SK-N-SH treated with all-trans-retinoic acid at 6 μM for 48 hours (cell line): ENCODE data around the gene RBM4.

Experiments used
- ATAC-seq: fragments of 200-7000 bp; cut with Tn5 transposase; 3 replicates; pipeline ENCODE4 v1.9.1; 2020; ENCODE audit warnings: mild to moderate bottlenecking, moderate library complexity
- ARNTL ChIP-seq: fragments of 450-650 bp; formaldehyde crosslinking; IDR thresholded peaks from 2 replicates; pipeline ENCODE4 v1.5.0; 2020; ENCODE audit warnings: low read depth, mild to moderate bottlenecking, moderate library complexity, borderline replicate concordance
- BACH2 ChIP-seq: fragments of 250-450 bp; sonication (Bioruptor Pico); IDR thresholded peaks from 2 replicates; pipeline ENCODE4 v1.9.0; 2021; ENCODE audit warnings: mild to moderate bottlenecking, borderline replicate concordance
- CSDC2 ChIP-seq: fragments of 250-450 bp; sonication (Bioruptor Pico); IDR thresholded peaks from 2 replicates; pipeline ENCODE4 v1.5.0; 2020; ENCODE audit warnings: mild to moderate bottlenecking, moderate library complexity
- GLIS3 ChIP-seq: fragments of 250-450 bp; sonication (Bioruptor Pico); IDR thresholded peaks from 2 replicates; pipeline ENCODE4 v1.5.0; 2020; ENCODE audit warnings: mild to moderate bottlenecking, moderate library complexity
- ISL1 ChIP-seq: fragments of 250-450 bp; sonication (Bioruptor Pico); IDR thresholded peaks from 2 replicates; pipeline ENCODE4 v2.1.2; 2022; ENCODE audit warnings: mild to moderate bottlenecking, moderate library complexity
- OSR1 ChIP-seq: fragments of 250-450 bp; sonication (Bioruptor Pico); IDR thresholded peaks from 2 replicates; pipeline ENCODE4 v1.8.0; 2022; ENCODE audit warnings: moderate library complexity, mild to moderate bottlenecking, inconsistent platforms
- PPARA ChIP-seq: fragments of 250-450 bp; sonication (Bioruptor Pico); IDR thresholded peaks from 2 replicates; pipeline ENCODE4 v1.5.0; 2020; ENCODE audit warnings: mild to moderate bottlenecking, borderline replicate concordance
- RARB ChIP-seq: fragments of 250-450 bp; sonication (Bioruptor Pico); IDR thresholded peaks from 2 replicates; pipeline ENCODE4 v1.8.0; 2021; ENCODE audit warnings: mild to moderate bottlenecking, moderate library complexity
- SNAI2 ChIP-seq: fragments of 250-450 bp; sonication (Bioruptor Pico); IDR thresholded peaks from 2 replicates; pipeline ENCODE4 v1.5.0; 2020; ENCODE audit warnings: mild to moderate bottlenecking, moderate library complexity
- TCF4 ChIP-seq: fragments of 250-450 bp; sonication (Bioruptor Pico); IDR thresholded peaks from 2 replicates; pipeline ENCODE4 v1.8.0; 2021; ENCODE audit warnings: mild to moderate bottlenecking, moderate library complexity, borderline replicate concordance
- ZC3H10 ChIP-seq: fragments of 250-450 bp; sonication (Bioruptor Pico); IDR thresholded peaks from 2 replicates; pipeline ENCODE4 v1.5.1; 2021; ENCODE audit warnings: mild to moderate bottlenecking, moderate library complexity
- ZFP3 ChIP-seq: fragments of 250-450 bp; sonication (Bioruptor Pico); IDR thresholded peaks from 2 replicates; pipeline ENCODE4 v1.5.0; 2020; ENCODE audit warnings: mild to moderate bottlenecking, moderate library complexity
- ZFP30 ChIP-seq: fragments of 450-650 bp; formaldehyde crosslinking; IDR thresholded peaks from 2 replicates; pipeline ENCODE4 v1.5.0; 2022; ENCODE audit warnings: mild to moderate bottlenecking, moderate library complexity
- ZNF565 ChIP-seq: fragments of 450-650 bp; formaldehyde crosslinking; conservative IDR thresholded peaks from 2 replicates; pipeline ENCODE4 v1.5.0; 2020; ENCODE audit warnings: low read depth, mild to moderate bottlenecking, moderate library complexity
- ZNF70 ChIP-seq: fragments of 450-650 bp; formaldehyde crosslinking; IDR thresholded peaks from 2 replicates; pipeline ENCODE4 v1.5.0; 2020; ENCODE audit warnings: mild to moderate bottlenecking, moderate library complexity
- TF ChIP-seq, protein P1 (sequence below): fragments of 250-450 bp; sonication (Bioruptor Pico); IDR thresholded peaks from 2 replicates; pipeline ENCODE4 v1.8.0; 2021; ENCODE audit warnings: low read depth, mild to moderate bottlenecking, moderate library complexity, borderline replicate concordance
- TF ChIP-seq, protein P2 (sequence below): fragments of 250-450 bp; sonication (Bioruptor Pico); IDR thresholded peaks from 2 replicates; pipeline ENCODE4 v1.8.0; 2020; ENCODE audit warnings: mild to moderate bottlenecking, moderate library complexity, borderline replicate concordance
- TF ChIP-seq, protein P3 (sequence below): fragments of 250-450 bp; sonication (Bioruptor Pico); IDR thresholded peaks from 2 replicates; pipeline ENCODE4 v1.5.0; 2020; ENCODE audit warnings: mild to moderate bottlenecking, moderate library complexity
- TF ChIP-seq, protein P4 (sequence below): fragments of 250-450 bp; sonication (Bioruptor Pico); IDR thresholded peaks from 2 replicates; pipeline ENCODE4 v1.5.1; 2021; ENCODE audit warnings: mild to moderate bottlenecking, moderate library complexity
- TF ChIP-seq, protein P5 (sequence below): fragments of 250-450 bp; sonication (Bioruptor Pico); IDR thresholded peaks from 2 replicates; pipeline ENCODE4 v1.5.1; 2020; ENCODE audit warnings: low read depth, mild to moderate bottlenecking, moderate library complexity

Gene RBM4

DNA sequence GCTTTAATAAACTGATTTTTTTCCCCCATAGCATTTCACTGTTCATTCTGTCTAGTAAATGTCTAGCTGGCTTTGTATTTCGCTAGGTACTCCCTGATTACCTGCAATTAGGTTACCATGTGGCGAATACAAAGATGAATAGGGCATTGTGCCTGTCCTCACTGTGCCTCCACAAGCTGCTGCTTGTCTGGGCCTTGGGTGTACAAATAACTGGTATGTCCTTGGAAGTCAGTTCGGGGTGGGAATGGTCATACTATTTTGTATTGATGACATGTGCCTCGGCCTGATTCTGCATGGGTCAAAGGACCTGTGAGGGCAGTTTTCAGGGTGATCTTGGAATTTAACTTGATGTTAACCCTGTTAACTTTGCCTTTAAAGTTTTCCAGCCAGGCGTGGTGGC is 11.4 kb downstream of the RBM4 start (continued):
- TF ChIP-seq ISL1 (no peak), GLIS3 (CRISPR knock-in tag) (no peak), BACH2 (no peak), ZFP3 (CRISPR knock-in tag) (no peak), TCF4 (no peak), ZNF70 (CRISPR knock-in tag) (no peak)
- TF ChIP-seq, protein P1, sequence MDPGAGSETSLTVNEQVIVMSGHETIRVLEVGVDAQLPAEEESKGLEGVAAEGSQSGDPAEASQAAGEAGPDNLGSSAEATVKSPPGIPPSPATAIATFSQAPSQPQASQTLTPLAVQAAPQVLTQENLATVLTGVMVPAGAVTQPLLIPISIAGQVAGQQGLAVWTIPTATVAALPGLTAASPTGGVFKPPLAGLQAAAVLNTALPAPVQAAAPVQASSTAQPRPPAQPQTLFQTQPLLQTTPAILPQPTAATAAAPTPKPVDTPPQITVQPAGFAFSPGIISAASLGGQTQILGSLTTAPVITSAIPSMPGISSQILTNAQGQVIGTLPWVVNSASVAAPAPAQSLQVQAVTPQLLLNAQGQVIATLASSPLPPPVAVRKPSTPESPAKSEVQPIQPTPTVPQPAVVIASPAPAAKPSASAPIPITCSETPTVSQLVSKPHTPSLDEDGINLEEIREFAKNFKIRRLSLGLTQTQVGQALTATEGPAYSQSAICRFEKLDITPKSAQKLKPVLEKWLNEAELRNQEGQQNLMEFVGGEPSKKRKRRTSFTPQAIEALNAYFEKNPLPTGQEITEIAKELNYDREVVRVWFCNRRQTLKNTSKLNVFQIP (CRISPR knock-in tag) = no peak

DNA sequence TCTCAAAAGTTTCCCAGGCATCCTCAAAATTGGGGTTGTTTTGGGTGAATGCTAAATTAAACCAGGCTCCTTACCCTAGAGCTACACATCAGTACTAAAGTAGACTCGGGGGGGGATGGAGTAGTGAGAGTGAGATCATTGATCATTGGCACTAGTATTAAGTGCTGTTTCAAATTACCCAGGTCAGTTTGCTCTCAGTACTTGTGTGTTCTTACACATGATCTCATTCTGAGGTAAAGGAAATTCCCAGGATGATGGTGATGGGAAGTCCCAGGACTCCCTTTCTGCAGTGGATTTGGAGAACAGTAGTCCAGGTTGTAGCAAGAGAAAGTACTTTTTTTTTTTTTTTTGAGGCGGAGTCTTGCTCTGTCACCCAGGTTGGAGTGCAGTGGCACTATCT is 12.5 kb downstream of the RBM4 start:
- ATAC-seq = peak; percentile 9; the same call in 1 of the 3 replicates
- TF ChIP-seq, protein P1 (CRISPR knock-in tag) = no peak
- TF ChIP-seq ZC3H10 (CRISPR knock-in tag) (no peak), ZFP30 (CRISPR knock-in tag) (no peak), CSDC2 (CRISPR knock-in tag) (no peak), TCF4 (no peak), RARB (CRISPR knock-in tag) (no peak), BACH2 (no peak)

DNA sequence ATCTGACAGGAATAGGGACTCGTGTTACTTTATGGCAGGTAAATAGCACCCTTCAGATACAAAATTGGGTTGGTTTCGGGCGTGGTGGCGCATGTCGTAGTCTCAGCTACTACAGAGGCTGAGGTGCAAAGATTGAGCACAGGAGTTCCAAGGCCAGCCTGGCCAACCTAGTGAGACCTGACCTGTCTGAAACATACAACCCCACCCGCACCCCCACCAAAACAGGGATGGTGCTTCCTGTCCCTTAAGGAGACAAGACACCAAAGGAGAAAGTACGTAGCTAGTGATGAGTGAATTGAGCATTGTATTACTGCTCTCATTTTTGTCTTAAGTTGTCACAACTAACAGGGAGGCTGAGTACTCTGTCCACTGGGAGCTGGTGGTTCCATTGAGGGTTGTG is 14.1 kb downstream of the RBM4 start:
- TF ChIP-seq, protein P2, sequence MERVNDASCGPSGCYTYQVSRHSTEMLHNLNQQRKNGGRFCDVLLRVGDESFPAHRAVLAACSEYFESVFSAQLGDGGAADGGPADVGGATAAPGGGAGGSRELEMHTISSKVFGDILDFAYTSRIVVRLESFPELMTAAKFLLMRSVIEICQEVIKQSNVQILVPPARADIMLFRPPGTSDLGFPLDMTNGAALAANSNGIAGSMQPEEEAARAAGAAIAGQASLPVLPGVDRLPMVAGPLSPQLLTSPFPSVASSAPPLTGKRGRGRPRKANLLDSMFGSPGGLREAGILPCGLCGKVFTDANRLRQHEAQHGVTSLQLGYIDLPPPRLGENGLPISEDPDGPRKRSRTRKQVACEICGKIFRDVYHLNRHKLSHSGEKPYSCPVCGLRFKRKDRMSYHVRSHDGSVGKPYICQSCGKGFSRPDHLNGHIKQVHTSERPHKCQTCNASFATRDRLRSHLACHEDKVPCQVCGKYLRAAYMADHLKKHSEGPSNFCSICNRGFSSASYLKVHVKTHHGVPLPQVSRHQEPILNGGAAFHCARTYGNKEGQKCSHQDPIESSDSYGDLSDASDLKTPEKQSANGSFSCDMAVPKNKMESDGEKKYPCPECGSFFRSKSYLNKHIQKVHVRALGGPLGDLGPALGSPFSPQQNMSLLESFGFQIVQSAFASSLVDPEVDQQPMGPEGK (CRISPR knock-in tag) = no peak
- no peak for TF ChIP-seq SNAI2 (CRISPR knock-in tag)
- TF ChIP-seq ZFP30 (CRISPR knock-in tag) = no peak
- no peak for TF ChIP-seq RARB (CRISPR knock-in tag)
- no peak for TF ChIP-seq PPARA (CRISPR knock-in tag)
- TF ChIP-seq, protein P3, sequence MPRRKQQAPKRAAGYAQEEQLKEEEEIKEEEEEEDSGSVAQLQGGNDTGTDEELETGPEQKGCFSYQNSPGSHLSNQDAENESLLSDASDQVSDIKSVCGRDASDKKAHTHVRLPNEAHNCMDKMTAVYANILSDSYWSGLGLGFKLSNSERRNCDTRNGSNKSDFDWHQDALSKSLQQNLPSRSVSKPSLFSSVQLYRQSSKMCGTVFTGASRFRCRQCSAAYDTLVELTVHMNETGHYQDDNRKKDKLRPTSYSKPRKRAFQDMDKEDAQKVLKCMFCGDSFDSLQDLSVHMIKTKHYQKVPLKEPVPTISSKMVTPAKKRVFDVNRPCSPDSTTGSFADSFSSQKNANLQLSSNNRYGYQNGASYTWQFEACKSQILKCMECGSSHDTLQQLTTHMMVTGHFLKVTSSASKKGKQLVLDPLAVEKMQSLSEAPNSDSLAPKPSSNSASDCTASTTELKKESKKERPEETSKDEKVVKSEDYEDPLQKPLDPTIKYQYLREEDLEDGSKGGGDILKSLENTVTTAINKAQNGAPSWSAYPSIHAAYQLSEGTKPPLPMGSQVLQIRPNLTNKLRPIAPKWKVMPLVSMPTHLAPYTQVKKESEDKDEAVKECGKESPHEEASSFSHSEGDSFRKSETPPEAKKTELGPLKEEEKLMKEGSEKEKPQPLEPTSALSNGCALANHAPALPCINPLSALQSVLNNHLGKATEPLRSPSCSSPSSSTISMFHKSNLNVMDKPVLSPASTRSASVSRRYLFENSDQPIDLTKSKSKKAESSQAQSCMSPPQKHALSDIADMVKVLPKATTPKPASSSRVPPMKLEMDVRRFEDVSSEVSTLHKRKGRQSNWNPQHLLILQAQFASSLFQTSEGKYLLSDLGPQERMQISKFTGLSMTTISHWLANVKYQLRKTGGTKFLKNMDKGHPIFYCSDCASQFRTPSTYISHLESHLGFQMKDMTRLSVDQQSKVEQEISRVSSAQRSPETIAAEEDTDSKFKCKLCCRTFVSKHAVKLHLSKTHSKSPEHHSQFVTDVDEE (CRISPR knock-in tag) = no peak
- no peak for TF ChIP-seq GLIS3 (CRISPR knock-in tag)
- TF ChIP-seq ISL1 = no peak
- no peak for TF ChIP-seq OSR1 (CRISPR knock-in tag)
- no peak for TF ChIP-seq CSDC2 (CRISPR knock-in tag)
- TF ChIP-seq ZNF565 = no peak
- no peak for TF ChIP-seq ARNTL (CRISPR knock-in tag)
- no peak for TF ChIP-seq ZC3H10 (CRISPR knock-in tag)
- TF ChIP-seq, protein P4, sequence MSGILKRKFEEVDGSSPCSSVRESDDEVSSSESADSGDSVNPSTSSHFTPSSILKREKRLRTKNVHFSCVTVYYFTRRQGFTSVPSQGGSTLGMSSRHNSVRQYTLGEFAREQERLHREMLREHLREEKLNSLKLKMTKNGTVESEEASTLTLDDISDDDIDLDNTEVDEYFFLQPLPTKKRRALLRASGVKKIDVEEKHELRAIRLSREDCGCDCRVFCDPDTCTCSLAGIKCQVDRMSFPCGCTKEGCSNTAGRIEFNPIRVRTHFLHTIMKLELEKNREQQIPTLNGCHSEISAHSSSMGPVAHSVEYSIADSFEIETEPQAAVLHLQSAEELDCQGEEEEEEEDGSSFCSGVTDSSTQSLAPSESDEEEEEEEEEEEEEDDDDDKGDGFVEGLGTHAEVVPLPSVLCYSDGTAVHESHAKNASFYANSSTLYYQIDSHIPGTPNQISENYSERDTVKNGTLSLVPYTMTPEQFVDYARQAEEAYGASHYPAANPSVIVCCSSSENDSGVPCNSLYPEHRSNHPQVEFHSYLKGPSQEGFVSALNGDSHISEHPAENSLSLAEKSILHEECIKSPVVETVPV = no peak
- TF ChIP-seq, protein P5, sequence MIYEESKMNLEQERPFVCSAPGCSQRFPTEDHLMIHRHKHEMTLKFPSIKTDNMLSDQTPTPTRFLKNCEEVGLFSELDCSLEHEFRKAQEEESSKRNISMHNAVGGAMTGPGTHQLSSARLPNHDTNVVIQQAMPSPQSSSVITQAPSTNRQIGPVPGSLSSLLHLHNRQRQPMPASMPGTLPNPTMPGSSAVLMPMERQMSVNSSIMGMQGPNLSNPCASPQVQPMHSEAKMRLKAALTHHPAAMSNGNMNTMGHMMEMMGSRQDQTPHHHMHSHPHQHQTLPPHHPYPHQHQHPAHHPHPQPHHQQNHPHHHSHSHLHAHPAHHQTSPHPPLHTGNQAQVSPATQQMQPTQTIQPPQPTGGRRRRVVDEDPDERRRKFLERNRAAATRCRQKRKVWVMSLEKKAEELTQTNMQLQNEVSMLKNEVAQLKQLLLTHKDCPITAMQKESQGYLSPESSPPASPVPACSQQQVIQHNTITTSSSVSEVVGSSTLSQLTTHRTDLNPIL (CRISPR knock-in tag) = no peak
- no peak for TF ChIP-seq TCF4
- no peak for TF ChIP-seq ZNF70 (CRISPR knock-in tag)
- TF ChIP-seq, all 23 proteins: peak for 0
- ATAC-seq = no peak; the same call in 2 of the 3 replicates
